HT-29 (cell line): Measurements from ENCODE around the gene MZB1. TPM values are rescaled to one million over a fixed set of nuclear protein-coding genes. Genes with fewer than 3 reads are reported as not detected.
"Not testable (repeated sequence)": the region's sequence is repeated elsewhere in the genome, so short reads cannot be mapped to it uniquely, and the experiment has no call there.

Experiments used
- DNase-seq: peaks from one replicate; pipeline ENCODE4 v3.0.0-alpha.2; 2015; ENCODE audit warnings: low spot score
- total RNA-seq: library from RNA; depleted of rRNA; stranded (reverse); fragments of >200 nt; shearing (Covaris generic); gene quantifications from 2 replicates; pipeline ENCODE4 v1.2.3, GENCODE V29; 2014

The MZB1 gene
- total RNA-seq, 1 experiment from 2014 or later = 0.25 TPM

GRCh38 chr5:139392678-139393496, 3.2 kb upstream of the MZB1 start:
- DNase-seq = peak; percentile 79

- DNase-seq = no peak
Measured at GRCh38 chr5:139392324-139392677, 2.6 kb upstream of the MZB1 start.

GRCh38 chr5:139391570-139392323, 2.0 kb upstream of the MZB1 start:
- DNase-seq = peak; percentile 67

GRCh38 chr5:139390639-139391569, 1.2 kb upstream of the MZB1 start:
- no peak for DNase-seq

GRCh38 chr5:139388198-139388821, 1.4 kb downstream of the MZB1 start:
- peak; percentile 75 for DNase-seq

GRCh38 chr5:139387611-139388197, 2.0 kb downstream of the MZB1 start:
- no peak for DNase-seq

- DNase-seq = not testable (repeated sequence)
Measured at GRCh38 chr5:139386956-139387355, 2.8 kb downstream of the MZB1 start.

- DNase-seq = no peak
Measured at GRCh38 chr5:139386050-139386438, 3.7 kb downstream of the MZB1 start.

- peak; percentile 50 for DNase-seq
Measured at GRCh38 chr5:139385061-139386049, 4.4 kb downstream of the MZB1 start.

GRCh38 chr5:139384591-139385051, 5.1 kb downstream of the MZB1 start:
- DNase-seq = no peak

- DNase-seq = no peak
Measured at GRCh38 chr5:139383993-139384590, 5.6 kb downstream of the MZB1 start.

- DNase-seq = peak; percentile 61
Measured at GRCh38 chr5:139383275-139383992, 6.3 kb downstream of the MZB1 start, which contains the start of gene SLC23A1. SLC23A1 (minus strand) TSS chr5:139383297; CDS start chr5:139383253, 44 bp downstream.

- no peak for DNase-seq
Measured at GRCh38 chr5:139382807-139383206, 6.9 kb downstream of the MZB1 start.

GRCh38 chr5:139381837-139382761, 7.6 kb downstream of the MZB1 start:
- no peak for DNase-seq

GRCh38 chr5:139379626-139380449, 9.9 kb downstream of the MZB1 start:
- DNase-seq = no peak

GRCh38 chr5:139378941-139379361, 10.8 kb downstream of the MZB1 start:
- peak; percentile 77 for DNase-seq
